AG04450 (cell line): ENCODE measurements around the gene ENO2. TPM values are rescaled to one million over a fixed set of nuclear protein-coding genes. Genes with fewer than 3 reads are reported as not detected.

Source experiments
- CTCF ChIA-PET: fragments of 300-600, 350-600 bp; formaldehyde crosslinking; extraction: SDS; loops from one replicate; lab custom pipeline; 2022; ENCODE audit warnings: antibody characterized with exemption, inconsistent platforms; lab: Charles Lee
- POLR2A ChIA-PET: fragments of 350-600 bp; formaldehyde crosslinking; extraction: SDS; loops from one replicate; lab custom pipeline; 2021; ENCODE audit warnings: antibody characterized with exemption, inconsistent platforms; lab: Yijun Ruan, JAX
- DNase-seq: peaks from one replicate; pipeline ENCODE4 v3.0.0-alpha.2; 2011; ENCODE audit warnings: low read depth, low spot score
- H3K27ac ChIP-seq: one replicate; pipeline ENCODE4 v1.5.1; 2012; ENCODE audit warnings: low read depth, low read length, control low read depth
- H3K27me3 ChIP-seq: one replicate; pipeline ENCODE4 v1.6.0; 2012; ENCODE audit warnings: low read length; ENCODE audit not compliant: control insufficient read depth, insufficient read depth
- H3K4me3 ChIP-seq: 2 replicates; pipeline ENCODE4 v1.5.1; 2011; ENCODE audit warnings: mild to moderate bottlenecking, low read depth, low read length, control low read depth
- H3K9me3 ChIP-seq: 2 replicates; pipeline ENCODE4 v1.5.1; 2012; ENCODE audit warnings: low read length; ENCODE audit not compliant: control insufficient read depth, insufficient read depth
- polyA plus RNA-seq: library from polyadenylated mRNA; depleted of rRNA; stranded (reverse); fragments of >200 nt; gene quantifications from 2 replicates; pipeline ENCODE4 v1.2.3, GENCODE V29; 2011
- TF ChIP-seq, protein P1 (sequence below): IDR thresholded peaks from 2 replicates; pipeline ENCODE4 v1.5.1; 2011; ENCODE audit warnings: low read depth, low read length, control low read depth, inconsistent platforms

ENO2 gene
- polyA plus RNA-seq, 1 experiment = 25.4 TPM

DNA sequence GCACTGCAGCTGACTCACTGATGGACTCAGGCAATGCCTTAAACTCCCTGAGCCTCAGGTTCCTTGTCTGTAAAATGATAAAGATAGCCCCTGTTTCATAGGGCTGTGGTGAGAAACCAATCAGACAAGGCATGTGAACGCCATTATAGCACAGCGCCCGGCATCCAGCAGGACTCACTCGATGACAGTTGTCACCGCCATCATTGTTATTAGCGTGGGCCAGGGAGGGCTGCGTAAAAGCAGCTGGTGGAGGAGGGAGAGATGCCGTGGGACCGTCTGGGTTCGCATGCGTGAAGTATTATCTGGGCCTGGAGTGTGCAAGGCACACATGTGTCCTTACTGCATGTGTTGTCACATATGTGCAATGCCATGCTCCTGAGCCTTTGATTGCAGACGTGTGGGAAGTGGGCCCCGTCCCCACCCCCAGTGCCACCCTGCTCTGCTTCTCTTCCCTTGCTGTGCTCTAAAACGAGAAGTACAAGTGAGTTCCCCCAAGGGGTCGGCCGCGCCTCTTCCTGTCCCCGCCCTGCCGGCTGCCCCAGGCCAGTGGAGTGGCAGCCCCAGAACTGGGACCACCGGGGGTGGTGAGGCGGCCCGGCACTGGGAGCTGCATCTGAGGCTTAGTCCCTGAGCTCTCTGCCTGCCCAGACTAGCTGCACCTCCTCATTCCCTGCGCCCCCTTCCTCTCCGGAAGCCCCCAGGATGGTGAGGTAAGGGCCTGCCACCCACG, 36.6 kb downstream of the ENO2 start, which contains the start of gene PTPN6:
PTPN6 (plus strand) TSS at position 546 of the 730 bp plus-strand sequence; CDS start at position 703, 157 bp downstream.
- ChIA-PET POLR2A (no interaction called here), CTCF (no interaction called here)
- H3K27ac ChIP-seq = no peak within 1 kb of the TSS
- no peaks in the 10 kb centered on the region for H3K27me3 ChIP-seq
- H3K9me3 ChIP-seq = no peaks in the 10 kb centered on the region; the same call in 1 of the 2 replicates
- no peak within 1 kb of the TSS for H3K4me3 ChIP-seq
- TF ChIP-seq, protein P1, sequence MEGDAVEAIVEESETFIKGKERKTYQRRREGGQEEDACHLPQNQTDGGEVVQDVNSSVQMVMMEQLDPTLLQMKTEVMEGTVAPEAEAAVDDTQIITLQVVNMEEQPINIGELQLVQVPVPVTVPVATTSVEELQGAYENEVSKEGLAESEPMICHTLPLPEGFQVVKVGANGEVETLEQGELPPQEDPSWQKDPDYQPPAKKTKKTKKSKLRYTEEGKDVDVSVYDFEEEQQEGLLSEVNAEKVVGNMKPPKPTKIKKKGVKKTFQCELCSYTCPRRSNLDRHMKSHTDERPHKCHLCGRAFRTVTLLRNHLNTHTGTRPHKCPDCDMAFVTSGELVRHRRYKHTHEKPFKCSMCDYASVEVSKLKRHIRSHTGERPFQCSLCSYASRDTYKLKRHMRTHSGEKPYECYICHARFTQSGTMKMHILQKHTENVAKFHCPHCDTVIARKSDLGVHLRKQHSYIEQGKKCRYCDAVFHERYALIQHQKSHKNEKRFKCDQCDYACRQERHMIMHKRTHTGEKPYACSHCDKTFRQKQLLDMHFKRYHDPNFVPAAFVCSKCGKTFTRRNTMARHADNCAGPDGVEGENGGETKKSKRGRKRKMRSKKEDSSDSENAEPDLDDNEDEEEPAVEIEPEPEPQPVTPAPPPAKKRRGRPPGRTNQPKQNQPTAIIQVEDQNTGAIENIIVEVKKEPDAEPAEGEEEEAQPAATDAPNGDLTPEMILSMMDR = no peak
- no peak for DNase-seq

DNA sequence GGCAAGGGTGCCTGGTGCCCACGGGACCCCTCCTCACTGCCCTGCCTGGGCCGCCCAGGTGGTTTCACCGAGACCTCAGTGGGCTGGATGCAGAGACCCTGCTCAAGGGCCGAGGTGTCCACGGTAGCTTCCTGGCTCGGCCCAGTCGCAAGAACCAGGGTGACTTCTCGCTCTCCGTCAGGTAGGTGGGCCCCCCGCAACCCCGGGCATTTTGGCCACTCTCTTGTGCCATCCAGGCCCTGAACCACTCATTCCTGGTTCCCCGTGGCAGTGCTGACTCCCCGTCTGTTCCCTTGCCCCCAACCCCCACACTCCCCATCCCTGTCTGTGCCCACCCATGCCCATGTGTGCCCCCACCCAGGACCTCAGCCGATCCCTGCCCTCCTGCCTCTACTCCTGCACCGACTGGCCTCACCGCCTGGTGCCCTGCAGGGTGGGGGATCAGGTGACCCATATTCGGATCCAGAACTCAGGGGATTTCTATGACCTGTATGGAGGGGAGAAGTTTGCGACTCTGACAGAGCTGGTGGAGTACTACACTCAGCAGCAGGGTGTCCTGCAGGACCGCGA, 37.3 kb downstream of the ENO2 start:
- H3K9me3 ChIP-seq = no peaks in the 10 kb centered on the region
- no peak for DNase-seq
- H3K27ac ChIP-seq = no peak overlapping the region
- ChIA-PET POLR2A (no interaction called here), CTCF (no interaction called here)
- H3K4me3 ChIP-seq = no peak overlapping the region
- no peaks in the 10 kb centered on the region for H3K27me3 ChIP-seq
- TF ChIP-seq, protein P1 = no peak

DNA sequence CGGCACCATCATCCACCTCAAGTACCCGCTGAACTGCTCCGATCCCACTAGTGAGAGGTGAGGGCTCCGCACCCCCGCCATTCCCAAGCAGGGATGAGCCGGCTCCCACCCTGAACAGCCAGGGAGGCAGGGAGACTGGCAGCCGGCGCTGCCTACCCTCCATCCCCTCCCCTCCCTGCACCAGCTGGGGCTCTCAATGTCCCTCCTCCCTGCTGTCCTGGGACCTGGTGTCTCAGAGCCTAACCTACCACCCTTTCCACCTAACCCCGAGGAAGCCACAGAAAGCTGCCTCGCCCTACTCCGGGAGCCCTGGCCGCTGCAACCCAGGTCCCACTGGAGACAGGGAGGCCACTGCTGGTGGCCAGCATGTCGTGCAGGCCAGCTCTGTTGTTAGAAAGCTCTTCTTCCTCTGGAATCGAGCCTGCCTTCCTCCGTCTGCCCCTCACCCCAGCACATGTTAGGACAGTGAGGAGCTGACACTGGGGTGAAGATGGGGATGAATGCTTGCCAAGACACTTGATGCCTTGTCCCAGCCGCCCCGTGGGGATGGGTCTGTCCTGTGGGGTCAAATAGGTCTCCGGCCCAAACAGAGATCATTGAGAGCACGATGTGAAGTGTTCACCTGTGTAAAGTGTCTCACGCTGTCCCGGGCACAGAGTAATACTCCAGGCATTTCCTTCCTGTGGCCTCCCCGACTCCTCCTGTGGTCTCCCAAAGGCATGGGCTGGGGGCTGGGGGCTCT, 37.9 kb downstream of the ENO2 start:
- Histone ChIP-seq H3K9me3 (no peaks in the 10 kb centered on the region), H3K4me3 (no peak overlapping the region), H3K27ac (no peak overlapping the region), H3K27me3 (no peaks in the 10 kb centered on the region)
- TF ChIP-seq, protein P1 = no peak
- no peak for DNase-seq
- ChIA-PET CTCF (interaction anchor here (0.9 kb wide), 1 partner anchor 12 kb away, joined by 3 read pairs; no protein-coding TSS in a partner anchor), POLR2A (no interaction called here)

DNA sequence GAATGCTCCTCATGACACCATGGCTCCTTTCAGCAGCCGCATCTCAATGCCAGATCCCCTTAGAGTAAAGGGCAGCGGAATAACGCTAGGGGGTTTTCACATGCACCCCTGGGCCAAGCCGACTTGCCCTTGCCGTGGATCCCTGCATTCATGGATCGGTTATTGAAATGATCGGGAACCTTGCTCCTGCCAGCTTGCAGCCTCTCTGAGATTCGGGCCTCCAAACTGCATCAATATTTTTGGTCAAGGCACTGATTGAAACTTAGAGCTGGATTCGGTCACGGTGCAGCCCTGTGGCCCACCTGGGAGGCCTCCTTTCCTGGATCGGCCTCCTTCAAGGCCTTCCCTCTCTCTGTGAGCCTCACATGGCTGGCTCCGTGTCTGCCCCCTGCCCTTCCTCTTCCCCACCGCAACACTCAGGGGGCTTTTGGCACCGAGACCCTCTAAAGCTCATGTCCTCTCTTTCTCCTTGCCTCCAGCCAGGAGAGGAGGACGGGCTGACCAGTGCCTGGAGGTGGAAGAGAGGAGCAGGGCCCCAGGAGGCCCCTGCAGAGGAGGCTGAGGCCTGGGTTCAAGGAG, 38.6 kb downstream of the ENO2 start:
- H3K4me3 ChIP-seq = no peak overlapping the region
- no peaks in the 10 kb centered on the region for H3K27me3 ChIP-seq
- DNase-seq = no peak
- TF ChIP-seq, protein P1 = no peak
- ChIA-PET POLR2A (no interaction called here), CTCF (interaction anchor here (0.9 kb wide), 2 partner anchors 12 to 136 kb away, joined by 3 read pairs; no protein-coding TSS in a partner anchor)
- no peak overlapping the region for H3K27ac ChIP-seq
- no peaks in the 10 kb centered on the region for H3K9me3 ChIP-seq
